Gastroesophageal sphincter (tissue), 4 donors: ENCODE results near the gene RAD18. TPM values are rescaled to one million over a fixed set of nuclear protein-coding genes. Genes with fewer than 3 reads are reported as not detected.

Experiments
- ATAC-seq: fragments of 150-250 bp; one replicate; pipeline ENCODE4 v1.9.1; 2016; ENCODE audit warnings: mild to moderate bottlenecking, moderate library complexity
- H3K27ac ChIP-seq, 4 donors: fragments of 200-600 bp; sonication (generic) in 3 of 4; 1 replicate in 3 of 4; 2 replicates in 1 of 4; pipeline ENCODE4 v1.5.1; 2016 to 2019
- H3K27me3 ChIP-seq: fragments of 200-600 bp; sonication (generic); one replicate; pipeline ENCODE4 v1.5.1; 2019
- H3K36me3 ChIP-seq, 2 donors: fragments of 200-600 bp; sonication (generic); one replicate each; pipeline ENCODE4 v1.5.1; 2019; ENCODE audit warnings: control low read depth in 1 of 2
- H3K4me1 ChIP-seq, 3 donors: fragments of 200-600 bp; sonication (generic); 1 replicate in 2 of 3; 2 replicates in 1 of 3; pipeline ENCODE4 v1.5.1; 2016 to 2019; ENCODE audit warnings: control low read depth in 2 of 3
- H3K4me3 ChIP-seq, 2 donors: fragments of 200-600 bp; sonication (generic); one replicate each; pipeline ENCODE4 v1.5.1; 2019; ENCODE audit warnings: mild to moderate bottlenecking in 1 of 2, moderate library complexity in 1 of 2
- H3K9me3 ChIP-seq, 3 donors: fragments of 200-600 bp; sonication (generic); one replicate each; pipeline ENCODE4 v1.5.1; 2017 to 2019; ENCODE audit warnings: control low read depth in 2 of 3
- EP300 ChIP-seq: sonication (generic); formaldehyde crosslinking; IDR thresholded peaks from one replicate; pipeline ENCODE4 v1.6.1; 2017; ENCODE audit warnings: antibody characterized with exemption, mild to moderate bottlenecking
- POLR2A ChIP-seq, 2 donors: fragments of 450-650 bp; IDR thresholded peaks; one replicate each; pipeline ENCODE4 v1.6.1; 2017; ENCODE audit warnings: antibody characterized with exemption in 2 of 2, mild to moderate bottlenecking in 2 of 2, moderate library complexity in 1 of 2
- POLR2AphosphoS5 ChIP-seq: sonication (generic); formaldehyde crosslinking; IDR thresholded peaks from one replicate; pipeline ENCODE4 v1.6.1; 2017; ENCODE audit warnings: antibody characterized with exemption
- WGBS, 2 donors: methylation state at CpG; one replicate each; pipeline ENCODE4 v1.1.5; 2018; ENCODE audit warnings: low coverage in 1 of 2; 5-methylcytosine and 5-hydroxymethylcytosine counted together
- total RNA-seq, 4 donors: library from RNA; depleted of rRNA; stranded (reverse); fragments of >200 nt; gene quantifications; one replicate each; pipeline ENCODE4 v1.1.0, GENCODE V29; 2016
- TF ChIP-seq, protein P1 (sequence below), 4 experiments: fragments of 200-600 bp in 2 of 4; fragments of 450-650 bp in 2 of 4; sonication (generic) in 1 of 4; IDR thresholded peaks; one replicate each; pipeline ENCODE4 v1.5.1; 2017 to 2019; ENCODE audit warnings: antibody characterized with exemption in 4 of 4, mild to moderate bottlenecking in 2 of 4, moderate library complexity in 2 of 4

Gene RAD18
- total RNA-seq, 4 donors from 2014 or later, result 5.7 to 7.8 (median 6.6) TPM

- Histone ChIP-seq H3K36me3 (peaks cover 0 to 12% of the 10 kb centered on the region in 2 donors), H3K4me1 (no peaks in the 10 kb centered on the region), H3K4me3 (no peak overlapping the region), H3K27ac (no peak overlapping the region), H3K27me3 (no peaks in the 10 kb centered on the region), H3K9me3 (no peaks in the 10 kb centered on the region)
- ATAC-seq, result no peak
- TF ChIP-seq POLR2AphosphoS5 (no peak), EP300 (no peak), POLR2A (IDR thresholded peaks at IDR 0.05) (no peak)
- TF ChIP-seq, protein P1, sequence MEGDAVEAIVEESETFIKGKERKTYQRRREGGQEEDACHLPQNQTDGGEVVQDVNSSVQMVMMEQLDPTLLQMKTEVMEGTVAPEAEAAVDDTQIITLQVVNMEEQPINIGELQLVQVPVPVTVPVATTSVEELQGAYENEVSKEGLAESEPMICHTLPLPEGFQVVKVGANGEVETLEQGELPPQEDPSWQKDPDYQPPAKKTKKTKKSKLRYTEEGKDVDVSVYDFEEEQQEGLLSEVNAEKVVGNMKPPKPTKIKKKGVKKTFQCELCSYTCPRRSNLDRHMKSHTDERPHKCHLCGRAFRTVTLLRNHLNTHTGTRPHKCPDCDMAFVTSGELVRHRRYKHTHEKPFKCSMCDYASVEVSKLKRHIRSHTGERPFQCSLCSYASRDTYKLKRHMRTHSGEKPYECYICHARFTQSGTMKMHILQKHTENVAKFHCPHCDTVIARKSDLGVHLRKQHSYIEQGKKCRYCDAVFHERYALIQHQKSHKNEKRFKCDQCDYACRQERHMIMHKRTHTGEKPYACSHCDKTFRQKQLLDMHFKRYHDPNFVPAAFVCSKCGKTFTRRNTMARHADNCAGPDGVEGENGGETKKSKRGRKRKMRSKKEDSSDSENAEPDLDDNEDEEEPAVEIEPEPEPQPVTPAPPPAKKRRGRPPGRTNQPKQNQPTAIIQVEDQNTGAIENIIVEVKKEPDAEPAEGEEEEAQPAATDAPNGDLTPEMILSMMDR (IDR thresholded peaks at IDR 0.05), result no peak
Observed at GRCh38 chr3:8952130-8952529, 11.1 kb downstream of the RAD18 start.

- no peak for ATAC-seq
- Histone ChIP-seq H3K4me3 (no peak overlapping the region), H3K36me3 (peaks cover 0 to 51% of the 10 kb centered on the region in 2 donors), H3K9me3 (peaks cover 0 to 13% (median 0%) of the 10 kb centered on the region in 3 donors), H3K27me3 (no peaks in the 10 kb centered on the region), H3K27ac (no peak overlapping the region), H3K4me1 (no peaks in the 10 kb centered on the region)
- 68 to 96% methylated on average over 2 to 3 of the region's 3 CpGs for WGBS, 2 donors
- TF ChIP-seq POLR2A (IDR thresholded peaks at IDR 0.05) (no peak), POLR2AphosphoS5 (no peak)
Observed at GRCh38 chr3:8945890-8946600, 17.2 kb downstream of the RAD18 start.

DNA sequence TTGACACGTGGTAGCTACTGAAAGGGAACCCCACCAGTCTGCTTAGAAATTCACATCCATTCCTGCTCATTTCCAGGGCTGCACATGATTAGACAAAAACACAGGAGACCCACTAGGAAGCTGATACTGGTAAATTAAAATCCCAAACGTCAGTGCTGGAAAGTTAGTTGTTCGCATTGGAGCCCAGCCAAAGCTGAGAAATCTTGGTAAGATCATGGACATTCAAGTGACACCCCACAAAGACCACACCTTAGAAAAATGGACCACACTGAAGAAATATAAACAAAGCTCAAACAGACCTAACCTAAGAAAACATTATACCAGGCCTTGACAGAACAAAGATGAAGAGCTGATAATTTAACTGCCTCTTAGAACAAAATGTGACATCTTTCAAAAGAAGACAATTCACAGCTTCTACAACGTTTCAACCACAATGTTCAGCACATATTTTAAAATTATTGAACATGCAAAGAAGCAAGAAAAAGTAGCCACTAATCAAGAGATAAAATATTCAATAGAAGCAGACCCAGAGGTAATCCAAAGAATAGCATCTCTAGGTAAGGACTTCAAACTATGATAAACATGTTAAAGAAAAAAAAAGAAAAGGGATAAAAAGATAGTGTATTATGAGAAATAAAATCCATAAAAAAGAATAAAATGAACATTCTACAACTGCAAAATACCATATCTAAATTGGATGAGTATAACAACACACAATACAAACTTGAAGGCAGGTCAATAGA is 20.4 kb downstream of the RAD18 start:
- H3K4me3 ChIP-seq, result no peak overlapping the region
- H3K27ac ChIP-seq, result no peak overlapping the region
- H3K27me3 ChIP-seq, result no peaks in the 10 kb centered on the region
- no peak for ATAC-seq
- no peaks in the 10 kb centered on the region for H3K4me1 ChIP-seq
- H3K36me3 ChIP-seq, result peaks cover 0 to 60% of the 10 kb centered on the region in 2 donors
- WGBS, 2 donors, result 92 to 94% methylated on average over 2 to 4 of the region's 4 CpGs
- TF ChIP-seq, protein P1 (IDR thresholded peaks at IDR 0.05), result no peak
- TF ChIP-seq POLR2AphosphoS5 (no peak), POLR2A (IDR thresholded peaks at IDR 0.05) (no peak), EP300 (no peak)
- peaks cover 0 to 13% (median 0%) of the 10 kb centered on the region in 3 donors for H3K9me3 ChIP-seq

DNA sequence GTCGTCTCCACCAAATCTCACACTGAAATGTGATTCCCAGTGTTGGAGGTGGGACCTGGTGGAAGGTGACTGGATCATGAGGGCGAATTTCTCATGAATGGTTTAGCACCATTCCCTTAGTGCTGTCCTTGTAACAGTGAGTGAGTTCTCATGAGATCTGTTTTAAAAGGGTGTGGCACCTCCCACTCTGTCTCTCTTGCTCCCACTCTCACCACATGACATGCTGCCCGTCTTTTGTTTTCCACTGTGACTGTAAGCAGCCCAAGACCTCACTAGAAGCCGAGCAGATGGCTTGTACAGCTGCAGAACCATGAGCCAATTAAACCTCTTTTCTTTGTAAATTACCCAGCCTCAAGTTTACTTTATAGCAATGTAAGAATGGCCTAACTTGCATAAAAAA is 21.2 kb downstream of the RAD18 start:
- Histone ChIP-seq H3K36me3 (peaks cover 0 to 57% of the 10 kb centered on the region in 2 donors), H3K27ac (no peak overlapping the region), H3K4me3 (no peak overlapping the region), H3K4me1 (no peaks in the 10 kb centered on the region), H3K9me3 (peaks cover 0 to 13% (median 0%) of the 10 kb centered on the region in 3 donors), H3K27me3 (no peaks in the 10 kb centered on the region)
- no peak for TF ChIP-seq POLR2A (IDR thresholded peaks at IDR 0.05)
- 86 to 95% methylated on average over 4 of the region's 4 CpGs for WGBS, 2 donors
- ATAC-seq, result no peak

GRCh38 chr3:8938021-8938420 is 25.3 kb downstream of the RAD18 start:
- Histone ChIP-seq H3K36me3 (peaks cover 0 to 34% of the 10 kb centered on the region in 2 donors), H3K4me3 (no peak overlapping the region), H3K4me1 (no peaks in the 10 kb centered on the region), H3K9me3 (peaks cover 0 to 7% (median 0%) of the 10 kb centered on the region in 3 donors), H3K27me3 (no peaks in the 10 kb centered on the region), H3K27ac (no peak overlapping the region)
- ATAC-seq, result no peak
- TF ChIP-seq, protein P1 (IDR thresholded peaks at IDR 0.05), result no peak
- 78 to 100% methylated on average over 1 of the region's 1 CpG for WGBS, 2 donors
